ENCODE results near the gene ELFN1.
"Not testable (repeated sequence)": the region's sequence is repeated elsewhere in the genome, so short reads cannot be mapped to it uniquely, and the experiment has no call there.

ELFN1 gene

DNA sequence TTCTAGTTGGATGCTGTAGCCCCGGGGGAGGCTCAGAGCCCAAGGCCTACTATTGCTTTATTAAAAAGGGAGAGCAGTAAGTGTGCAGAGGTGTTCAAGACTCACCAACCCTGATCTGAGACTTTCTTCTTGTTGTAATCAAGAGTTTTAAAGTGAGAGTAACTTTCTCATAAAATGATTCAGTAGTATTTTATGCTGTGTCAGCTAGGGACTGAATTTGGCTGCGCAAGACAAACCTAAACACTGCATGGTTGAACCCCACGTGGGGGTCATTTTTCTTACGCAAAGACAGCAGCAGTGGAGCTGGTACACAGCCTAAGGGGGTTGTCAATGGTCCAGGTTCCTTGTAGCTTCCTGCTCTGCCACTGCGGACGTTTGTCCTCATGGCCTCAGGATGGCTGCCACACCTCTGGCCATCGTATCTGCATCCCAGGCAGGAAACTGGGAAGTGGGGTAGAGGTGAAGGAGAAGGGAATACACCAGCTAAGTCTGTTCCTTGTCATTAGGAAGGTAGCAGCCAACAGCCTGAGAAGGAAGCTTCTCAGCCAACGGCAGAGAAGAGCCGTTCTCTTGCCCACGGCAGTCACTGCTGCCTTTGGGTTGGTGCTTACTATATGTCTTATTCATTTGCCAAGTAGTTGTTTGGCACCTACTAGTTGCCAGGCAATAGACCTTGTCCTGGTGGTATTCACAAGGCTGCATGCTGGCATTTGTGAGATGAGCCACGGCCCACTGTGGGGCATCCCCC is 44.7 kb downstream of the ELFN1 start:
- no peak for DNase-seq
- intact Hi-C loops (cut with DNase I): no loop called here

DNA sequence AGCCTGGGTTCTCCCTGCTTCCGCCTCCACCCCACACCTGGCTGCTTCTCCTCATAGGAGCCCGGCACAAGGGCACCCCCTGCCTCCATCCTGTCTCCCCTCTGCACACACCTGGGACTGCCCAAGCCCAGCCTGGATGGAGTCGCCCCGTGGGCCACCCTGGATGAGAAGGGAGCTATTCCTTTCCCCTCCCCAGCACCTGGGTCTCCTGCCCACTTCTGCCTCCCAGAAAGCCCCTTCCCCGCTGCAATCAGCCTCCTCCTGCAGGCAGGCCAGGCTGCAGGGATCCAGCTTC is 45.2 kb downstream of the ELFN1 start:
- intact Hi-C loops (cut with DNase I): no loop called here

GRCh38 chr7:1715671-1716074 is 45.6 kb downstream of the ELFN1 start:
- intact Hi-C loops (cut with DNase I): no loop called here
- DNase-seq: no peak

More for the DNA sequence above, 45.2 kb downstream of the ELFN1 start:
- no peak for DNase-seq

DNA sequence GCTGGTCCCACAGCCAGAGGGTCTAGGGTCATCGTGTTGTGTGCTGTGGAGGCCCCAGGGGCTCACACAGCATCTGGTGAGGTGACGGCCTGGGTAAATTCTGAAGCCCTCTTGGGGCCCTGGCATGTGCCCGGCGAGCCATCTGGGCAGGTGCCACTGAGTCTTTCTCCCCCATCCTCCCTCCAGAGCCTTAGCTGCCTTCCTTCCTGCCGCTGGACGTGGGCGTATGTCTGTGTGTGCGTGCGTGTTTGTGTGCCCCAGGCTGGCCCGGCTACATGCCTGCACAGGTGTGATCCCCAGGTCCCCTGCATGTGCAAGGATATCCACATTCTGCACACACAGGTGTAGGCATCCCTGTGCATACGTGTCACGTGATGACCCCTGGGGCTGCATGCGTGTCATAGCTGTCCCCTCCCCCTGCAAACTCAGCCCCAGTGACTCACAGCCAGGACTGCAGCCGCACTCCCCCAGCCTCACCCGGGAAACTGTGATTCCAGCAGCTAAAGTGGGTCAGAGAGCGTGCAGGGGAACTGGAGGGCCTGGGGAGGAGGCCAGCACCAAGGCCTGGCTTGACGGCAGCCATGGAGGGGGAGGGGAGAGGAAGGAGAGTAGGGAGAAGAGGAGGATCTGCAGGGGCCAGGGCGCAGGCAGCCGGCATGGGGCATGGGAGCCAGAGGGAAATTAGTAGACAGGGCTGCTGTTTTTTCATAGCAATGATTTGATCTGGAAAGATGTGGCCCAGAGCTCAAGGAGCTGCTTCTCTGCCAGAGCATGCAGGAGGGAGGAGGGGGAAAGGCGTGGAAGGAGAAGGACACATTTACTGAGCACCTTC is 46.4 kb downstream of the ELFN1 start:
- DNase-seq: peak in 26 of 42 donors; percentile 6 to 69 (median 32)
- intact Hi-C loops (cut with DNase I): no loop called here

- intact Hi-C loops (cut with DNase I): no loop called here
- DNase-seq: no peak
These were observed 47.0 kb downstream of the ELFN1 start for GRCh38 chr7:1717095-1717483.

- intact Hi-C loops (cut with DNase I): no loop called here
- DNase-seq: no peak
These were observed 48.0 kb downstream of the ELFN1 start for GRCh38 chr7:1717903-1718676.

- intact Hi-C loops (cut with DNase I); DNase-seq: not testable (repeated sequence)
These were observed 48.8 kb downstream of the ELFN1 start for GRCh38 chr7:1718850-1719249.

- DNase-seq; intact Hi-C loops (cut with DNase I): not testable (repeated sequence)
These were observed 49.2 kb downstream of the ELFN1 start for GRCh38 chr7:1719256-1719655.

DNA sequence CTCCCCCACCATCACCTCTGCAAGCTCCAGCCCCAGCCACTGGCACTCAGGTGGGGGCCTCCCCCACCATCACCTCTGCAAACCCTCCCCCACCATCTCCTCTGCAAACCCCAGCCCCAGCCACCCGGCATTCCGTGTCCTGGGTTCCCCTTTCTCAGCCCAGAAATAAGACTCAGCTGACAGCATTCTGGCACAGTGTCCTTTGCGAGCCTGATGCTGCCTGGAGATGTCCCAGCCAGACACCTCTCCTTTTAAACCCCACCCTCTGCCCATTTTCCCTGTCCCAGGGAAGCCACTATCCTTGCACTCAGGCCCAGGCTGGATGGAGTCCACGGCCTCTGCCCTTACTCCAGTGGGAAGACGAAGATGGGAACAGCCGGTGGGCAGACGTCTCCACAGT is 49.8 kb downstream of the ELFN1 start:
- DNase-seq: no peak
- intact Hi-C loops (cut with DNase I): no loop called here

GRCh38 chr7:1720326-1720725 is 50.2 kb downstream of the ELFN1 start:
- DNase-seq: no peak
- intact Hi-C loops (cut with DNase I): no loop called here

DNA sequence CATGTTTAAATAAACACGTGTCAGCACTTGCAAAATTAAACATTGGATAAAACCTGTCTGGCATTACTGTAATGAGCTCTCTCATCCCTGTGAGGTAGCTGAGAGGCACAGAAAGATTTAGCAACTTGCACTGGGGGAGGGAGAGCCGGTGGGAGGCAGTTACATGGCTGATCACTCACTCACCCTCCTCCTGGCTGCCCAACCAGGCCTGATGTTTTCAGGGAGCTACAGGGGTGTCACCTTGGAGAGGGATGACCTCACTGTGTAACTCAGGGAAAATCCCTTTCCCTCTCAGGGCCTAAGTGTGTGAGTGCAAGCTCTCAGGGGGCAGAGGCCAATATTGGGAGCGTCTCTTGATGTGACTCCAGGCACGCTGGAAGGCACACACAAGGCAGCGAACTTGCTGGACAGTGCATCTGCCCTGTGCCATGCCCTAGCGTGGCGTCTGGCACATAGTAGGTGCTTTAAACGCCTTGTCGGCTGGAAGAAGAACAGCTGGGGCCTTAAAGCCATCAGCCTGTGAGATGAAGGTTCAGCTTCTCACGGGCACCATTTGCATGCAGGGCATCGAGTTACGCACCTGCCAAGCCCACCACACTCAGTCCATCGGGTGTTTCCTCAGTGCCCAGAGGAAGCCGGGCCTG is 51.1 kb downstream of the ELFN1 start:
- DNase-seq: no peak
- intact Hi-C loops (cut with DNase I): no loop called here

- DNase-seq: no peak
- intact Hi-C loops (cut with DNase I): no loop called here
These were observed 53.2 kb downstream of the ELFN1 start for GRCh38 chr7:1723254-1723653.

DNA sequence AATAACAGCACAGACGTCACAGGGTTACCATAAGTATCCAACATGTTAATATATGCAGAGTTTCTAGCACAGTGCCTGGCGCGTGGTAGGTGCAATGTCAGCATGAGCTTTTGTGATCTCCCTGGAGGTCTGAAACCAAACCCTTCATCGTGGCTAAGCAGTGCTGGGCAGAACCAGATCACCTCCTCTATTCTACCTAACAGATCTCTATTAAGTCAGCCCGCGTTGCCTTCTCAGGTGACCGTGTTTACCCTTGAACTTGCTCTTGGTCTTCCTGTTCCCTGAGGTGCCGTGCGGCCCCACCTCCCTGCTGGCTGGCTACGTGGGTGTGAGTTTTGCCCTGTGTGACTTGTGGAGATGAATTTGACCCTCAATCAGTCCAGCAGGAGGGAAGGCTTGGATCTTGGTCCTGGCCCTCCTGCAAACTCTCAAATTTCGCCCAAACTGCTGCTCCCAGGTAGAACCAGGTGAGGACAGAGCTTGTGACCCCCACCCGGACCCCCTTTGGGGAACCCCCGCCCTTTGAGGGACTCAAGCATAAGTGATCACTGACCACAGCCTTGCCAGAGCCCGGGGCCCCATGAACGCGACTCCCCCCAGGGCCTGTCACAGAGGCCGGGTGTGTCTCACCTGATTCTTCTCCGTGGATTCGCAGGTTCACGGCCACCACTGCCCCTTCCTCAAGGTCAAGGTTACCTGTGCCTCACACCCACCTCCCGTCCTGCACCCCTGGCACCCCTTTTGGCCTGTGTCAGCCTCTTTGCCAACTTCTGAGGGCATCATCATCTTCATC is 54.2 kb downstream of the ELFN1 start:
- intact Hi-C loops (cut with DNase I): no loop called here
- no peak for DNase-seq

GRCh38 chr7:1725199-1725690 is 55.2 kb downstream of the ELFN1 start:
- no peak for DNase-seq
- intact Hi-C loops (cut with DNase I): no loop called here

- intact Hi-C loops (cut with DNase I): no loop called here
- no peak for DNase-seq
These were observed 55.9 kb downstream of the ELFN1 start for GRCh38 chr7:1725766-1726630.

DNA sequence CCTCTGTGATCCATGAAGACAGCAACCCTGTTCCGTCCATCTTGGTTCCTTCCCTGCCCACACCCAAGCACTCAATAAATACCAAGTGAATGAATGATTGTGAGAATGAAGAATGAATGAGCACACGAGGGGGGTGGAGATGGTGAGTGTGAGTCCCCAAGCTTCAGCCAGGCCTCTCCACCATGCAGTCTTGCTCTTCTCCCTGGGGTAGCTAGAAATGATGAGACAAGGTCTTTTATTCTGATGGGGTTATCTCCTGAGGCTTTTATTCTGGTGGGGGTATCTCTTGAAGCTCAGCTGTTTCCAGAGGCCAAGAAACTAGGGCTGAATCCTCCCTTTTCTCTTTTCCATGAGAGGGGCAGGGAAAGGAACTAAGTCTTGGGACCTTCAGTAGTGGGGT is 57.0 kb downstream of the ELFN1 start:
- intact Hi-C loops (cut with DNase I): no loop called here
- no peak for DNase-seq

- intact Hi-C loops (cut with DNase I): no loop called here
- no peak for DNase-seq
These were observed 57.9 kb downstream of the ELFN1 start for GRCh38 chr7:1727812-1728570.
